HL-60 (cell line): ENCODE measurements around the gene SORD.
"Not testable (repeated sequence)": the region's sequence is repeated elsewhere in the genome, so short reads cannot be mapped to it uniquely, and the experiment has no call there.

ENCODE experiments used
- DNase-seq, 2 experiments: peaks; one replicate each; pipeline ENCODE4 v3.0.0-alpha.2; 2010 to 2020; ENCODE audit warnings: low read depth in 1 of 2, low spot score in 1 of 2
- H3K27ac ChIP-seq: fragments of 250-450 bp; sonication (Bioruptor Pico); replicated peaks from 2 replicates; pipeline ENCODE4 v1.5.1; 2020; ENCODE audit warnings: mild to moderate bottlenecking, moderate library complexity
- H3K27me3 ChIP-seq: fragments of 250-450 bp; sonication (Bioruptor Pico); 2 replicates; pipeline ENCODE4 v1.5.1; 2021; ENCODE audit warnings: mild to moderate bottlenecking, moderate library complexity; ENCODE audit not compliant: insufficient read depth, poor library complexity, severe bottlenecking
- H3K4me3 ChIP-seq: replicated peaks from 2 replicates; pipeline ENCODE4 v1.5.1; 2011; ENCODE audit warnings: mild to moderate bottlenecking, control low read depth, low read length; ENCODE audit not compliant: insufficient read depth
- CTCF ChIP-seq: IDR thresholded peaks from one replicate; pipeline ENCODE4 v1.5.1; 2011; ENCODE audit warnings: low read length, control low read depth, inconsistent platforms; ENCODE audit not compliant: insufficient read depth
- GABPA ChIP-seq: IDR thresholded peaks from 2 replicates; pipeline ENCODE4 v1.6.1; 2012; ENCODE audit warnings: low read depth
- POLR2AphosphoS5 ChIP-seq: IDR thresholded peaks from 2 replicates; pipeline ENCODE4 v1.6.1; 2012; ENCODE audit warnings: low read depth
- REST ChIP-seq: IDR thresholded peaks from 2 replicates; pipeline ENCODE4 v1.6.1; 2012; ENCODE audit warnings: low read depth; ENCODE audit not compliant: insufficient replicate concordance
- SPI1 ChIP-seq: IDR thresholded peaks from 2 replicates; pipeline ENCODE4 v1.6.1; 2012; ENCODE audit warnings: low read depth, mild to moderate bottlenecking, borderline replicate concordance

SORD gene

GRCh38 chr15:45097466-45097865 lies 74.5 kb downstream of the SORD start:
- DNase-seq = no peak
- Histone ChIP-seq H3K27ac (no peak overlapping the region), H3K4me3 (no peak overlapping the region), H3K27me3 (no peaks in the 10 kb centered on the region)
- TF ChIP-seq REST = no peak
- TF ChIP-seq GABPA = no peak
- no peak for TF ChIP-seq POLR2AphosphoS5
- TF ChIP-seq CTCF = no peak

GRCh38 chr15:45099549-45100165 lies 76.7 kb downstream of the SORD start:
- Histone ChIP-seq H3K27me3 (no peaks in the 10 kb centered on the region), H3K27ac (no peak overlapping the region), H3K4me3 (no peak overlapping the region)
- no peak for DNase-seq
- TF ChIP-seq CTCF (no peak), GABPA (no peak), REST (no peak), POLR2AphosphoS5 (no peak), SPI1 (no peak)

GRCh38 chr15:45100884-45101625 lies 78.1 kb downstream of the SORD start:
- Histone ChIP-seq H3K4me3 (no peak overlapping the region), H3K27ac (no peak overlapping the region), H3K27me3 (no peaks in the 10 kb centered on the region)
- TF ChIP-seq POLR2AphosphoS5 = no peak
- no peak for DNase-seq

- no peak for TF ChIP-seq GABPA
- Histone ChIP-seq H3K27me3 (no peaks in the 10 kb centered on the region), H3K27ac (no peak overlapping the region)
These were observed 78.8 kb downstream of the SORD start for GRCh38 chr15:45101749-45102148.

GRCh38 chr15:45102226-45102625 lies 79.2 kb downstream of the SORD start:
- H3K27ac ChIP-seq = no peak overlapping the region
- H3K27me3 ChIP-seq = no peaks in the 10 kb centered on the region
- no peak for DNase-seq
- TF ChIP-seq SPI1 (no peak), CTCF (no peak), GABPA (no peak), POLR2AphosphoS5 (no peak), REST (no peak)
- no peak overlapping the region for H3K4me3 ChIP-seq

More at GRCh38 chr15:45101749-45102148, 78.8 kb downstream of the SORD start:
- no peak overlapping the region for H3K4me3 ChIP-seq
- DNase-seq = no peak

- H3K4me3 ChIP-seq, H3K27me3 ChIP-seq, H3K27ac ChIP-seq, DNase-seq: not testable (repeated sequence)
These were observed 81.2 kb downstream of the SORD start for GRCh38 chr15:45104170-45104569.
